Measurements from ENCODE around the gene HIGD1C.
"Not testable (repeated sequence)": the region's sequence is repeated elsewhere in the genome, so short reads cannot be mapped to it uniquely, and the experiment has no call there.

HIGD1C gene

GRCh38 chr12:50925920-50926319, 26.4 kb upstream of the HIGD1C start:
- ATAC-seq, result no peak
- TF ChIP-seq TCF4 (CRISPR knock-in tag; IDR thresholded peaks at IDR 0.05; ENCODE audit: borderline replicate concordance), result no peak
- no peak for TF ChIP-seq PPARA (CRISPR knock-in tag; IDR thresholded peaks at IDR 0.05; ENCODE audit: borderline replicate concordance)
- no peak for TF ChIP-seq BACH2 (CRISPR knock-in tag; IDR thresholded peaks at IDR 0.05; ENCODE audit: borderline replicate concordance)
- no peak for TF ChIP-seq POU6F1 (CRISPR knock-in tag; IDR thresholded peaks at IDR 0.05; ENCODE audit: borderline replicate concordance, low read depth)

GRCh38 chr12:50926415-50926814, 25.9 kb upstream of the HIGD1C start:
- no peak for TF ChIP-seq ZNF565 (CRISPR knock-in tag; conservative IDR thresholded peaks at IDR 0.05; ENCODE audit: low read depth)
- no peak for TF ChIP-seq ISL1 (CRISPR knock-in tag; IDR thresholded peaks at IDR 0.05)
- no peak for TF ChIP-seq PPARA (CRISPR knock-in tag; IDR thresholded peaks at IDR 0.05; ENCODE audit: borderline replicate concordance)
- TF ChIP-seq TSHZ2 (CRISPR knock-in tag; IDR thresholded peaks at IDR 0.05), result no peak
- no peak for TF ChIP-seq ARNTL (CRISPR knock-in tag; IDR thresholded peaks at IDR 0.05; ENCODE audit: borderline replicate concordance, low read depth)
- TF ChIP-seq ZFP3 (CRISPR knock-in tag; IDR thresholded peaks at IDR 0.05), result no peak
- TF ChIP-seq SNAI2 (CRISPR knock-in tag; IDR thresholded peaks at IDR 0.05), result no peak
- TF ChIP-seq ESRRG (CRISPR knock-in tag; IDR thresholded peaks at IDR 0.05), result no peak
- no peak for TF ChIP-seq POU6F1 (CRISPR knock-in tag; IDR thresholded peaks at IDR 0.05; ENCODE audit: borderline replicate concordance, low read depth)
- no peak for TF ChIP-seq CSRNP3 (CRISPR knock-in tag; IDR thresholded peaks at IDR 0.05)
- TF ChIP-seq ZNF70 (CRISPR knock-in tag; IDR thresholded peaks at IDR 0.05), result no peak
- TF ChIP-seq RARB (CRISPR knock-in tag; IDR thresholded peaks at IDR 0.05), result no peak
- no peak for TF ChIP-seq CREB5 (CRISPR knock-in tag; IDR thresholded peaks at IDR 0.05; ENCODE audit: low read depth)
- TF ChIP-seq ZNF8 (CRISPR knock-in tag; IDR thresholded peaks at IDR 0.05), result no peak
- ATAC-seq, result no peak

- ATAC-seq, result not testable (repeated sequence)
Measured at GRCh38 chr12:50926932-50927331, 25.4 kb upstream of the HIGD1C start.

GRCh38 chr12:50927356-50927755, 25.0 kb upstream of the HIGD1C start:
- no peak for TF ChIP-seq ZNF70 (CRISPR knock-in tag; IDR thresholded peaks at IDR 0.05)
- no peak for TF ChIP-seq ARNTL (CRISPR knock-in tag; IDR thresholded peaks at IDR 0.05; ENCODE audit: borderline replicate concordance, low read depth)
- TF ChIP-seq PATZ1 (CRISPR knock-in tag; IDR thresholded peaks at IDR 0.05; ENCODE audit: borderline replicate concordance), result no peak
- no peak for ATAC-seq
